ENCODE data around the gene DENND1A.

Gene DENND1A

GRCh38 chr9:123471843-123472570 is 457.9 kb downstream of the DENND1A start:
- Histone ChIP-seq H3K27me3 (ENCODE audit: low read length) (no peaks in the 10 kb centered on the region), H3K4me3 (ENCODE audit: insufficient read depth, low read length, poor library complexity, severe bottlenecking) (no peak overlapping the region), H4K20me1 (ENCODE audit: low read depth, low read length) (no peaks in the 10 kb centered on the region), H3K9ac (ENCODE audit: low read length) (no peak overlapping the region), H3K27ac (ENCODE audit: low read depth, low read length) (peak overlapping the region; percentile 25; the same call in 1 of the 2 replicates), H2AFZ (ENCODE audit: low read depth, low read length, severe bottlenecking) (no peak overlapping the region), H3K36me3 (ENCODE audit: low read length) (no peaks in the 10 kb centered on the region), H3K9me2 (replicated peaks; ENCODE audit: insufficient read depth, low read length) (no peaks in the 10 kb centered on the region), H3K9me3 (ENCODE audit: insufficient read depth, low read length) (no peaks in the 10 kb centered on the region), H3K4me2 (ENCODE audit: low read depth, low read length, poor library complexity, severe bottlenecking) (peak overlapping the region; percentile 17), H3F3A (ENCODE audit: insufficient read depth) (no peaks in the 10 kb centered on the region; the same call in 1 of the 2 replicates), H3K79me2 (ENCODE audit: insufficient read depth, low read length) (no peaks in the 10 kb centered on the region)
- TF ChIP-seq CTCF (IDR thresholded peaks at IDR 0.05; ENCODE audit: insufficient read depth, low read length, poor library complexity, severe bottlenecking) (no peak), EZH2phosphoT487 (conservative IDR thresholded peaks at IDR 0.05; ENCODE audit: low read length) (no peak)

- H3K9me3 ChIP-seq (ENCODE audit: insufficient read depth, low read length), result no peaks in the 10 kb centered on the region
- H3K79me2 ChIP-seq (ENCODE audit: insufficient read depth, low read length), result no peaks in the 10 kb centered on the region
- H3K4me2 ChIP-seq (ENCODE audit: low read depth, low read length, poor library complexity, severe bottlenecking), result no peak overlapping the region
- no peak overlapping the region for H3K4me3 ChIP-seq (ENCODE audit: insufficient read depth, low read length, poor library complexity, severe bottlenecking)
- H3K9me2 ChIP-seq (replicated peaks; ENCODE audit: insufficient read depth, low read length), result no peaks in the 10 kb centered on the region
- no peak overlapping the region for H3K9ac ChIP-seq (ENCODE audit: low read length)
- TF ChIP-seq CTCF (IDR thresholded peaks at IDR 0.05; ENCODE audit: insufficient read depth, low read length, poor library complexity, severe bottlenecking), result no peak
- no peak for TF ChIP-seq EZH2phosphoT487 (conservative IDR thresholded peaks at IDR 0.05; ENCODE audit: low read length)
- H2AFZ ChIP-seq (ENCODE audit: low read depth, low read length, severe bottlenecking), result no peak overlapping the region
- H4K20me1 ChIP-seq (ENCODE audit: low read depth, low read length), result no peaks in the 10 kb centered on the region
- no peak overlapping the region for H3K27ac ChIP-seq (ENCODE audit: low read depth, low read length)
- no peaks in the 10 kb centered on the region for H3K27me3 ChIP-seq (ENCODE audit: low read length)
- no peaks in the 10 kb centered on the region; the same call in 1 of the 2 replicates for H3F3A ChIP-seq (ENCODE audit: insufficient read depth)
- no peaks in the 10 kb centered on the region for H3K36me3 ChIP-seq (ENCODE audit: low read length)
Measured at GRCh38 chr9:123470991-123471770, 458.7 kb downstream of the DENND1A start.

DNA sequence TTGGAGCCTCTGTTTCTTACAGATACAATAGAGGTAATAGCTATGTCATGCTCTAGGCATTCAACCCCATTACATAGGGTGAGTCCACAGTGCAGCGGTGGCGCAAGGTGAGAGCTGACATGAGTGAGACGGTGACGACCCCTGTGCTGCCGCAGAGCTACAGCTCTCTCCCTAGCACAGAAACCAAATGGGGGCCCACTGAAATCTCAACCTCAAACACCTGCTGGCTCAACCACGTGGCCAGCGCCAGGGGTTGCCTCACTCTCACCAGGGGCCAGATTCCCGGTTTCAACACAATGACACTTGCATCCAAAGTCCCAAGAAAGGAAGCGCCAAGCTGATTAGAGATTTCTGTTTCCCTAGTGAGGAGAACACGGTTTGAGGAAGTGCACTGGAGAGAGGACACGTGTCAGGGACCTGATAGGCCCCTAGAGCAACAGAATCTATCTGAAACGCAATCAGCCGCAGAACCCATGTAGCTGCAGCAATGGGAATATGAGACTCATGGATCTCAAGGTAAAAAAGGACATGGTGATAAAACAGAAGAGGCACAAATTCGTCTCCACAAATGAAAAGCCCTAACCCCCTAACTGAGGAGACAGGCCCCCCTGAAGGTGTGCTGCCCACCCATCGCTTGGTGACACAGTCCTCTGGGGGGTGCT is 459.7 kb downstream of the DENND1A start:
- no peak overlapping the region for H3K4me3 ChIP-seq (ENCODE audit: insufficient read depth, low read length, poor library complexity, severe bottlenecking)
- TF ChIP-seq EZH2phosphoT487 (conservative IDR thresholded peaks at IDR 0.05; ENCODE audit: low read length) (no peak), CTCF (IDR thresholded peaks at IDR 0.05; ENCODE audit: insufficient read depth, low read length, poor library complexity, severe bottlenecking) (no peak)
- no peak overlapping the region for H2AFZ ChIP-seq (ENCODE audit: low read depth, low read length, severe bottlenecking)
- no peaks in the 10 kb centered on the region for H3K9me2 ChIP-seq (replicated peaks; ENCODE audit: insufficient read depth, low read length)
- H3K79me2 ChIP-seq (ENCODE audit: insufficient read depth, low read length), result no peaks in the 10 kb centered on the region
- no peak overlapping the region for H3K27ac ChIP-seq (ENCODE audit: low read depth, low read length)
- H3F3A ChIP-seq (ENCODE audit: insufficient read depth), result no peaks in the 10 kb centered on the region; the same call in 1 of the 2 replicates
- H3K9ac ChIP-seq (ENCODE audit: low read length), result no peak overlapping the region
- H3K4me2 ChIP-seq (ENCODE audit: low read depth, low read length, poor library complexity, severe bottlenecking), result no peak overlapping the region
- no peaks in the 10 kb centered on the region for H4K20me1 ChIP-seq (ENCODE audit: low read depth, low read length)
- H3K27me3 ChIP-seq (ENCODE audit: low read length), result no peaks in the 10 kb centered on the region
- no peaks in the 10 kb centered on the region for H3K36me3 ChIP-seq (ENCODE audit: low read length)
- no peaks in the 10 kb centered on the region for H3K9me3 ChIP-seq (ENCODE audit: insufficient read depth, low read length)

Data from SU-DHL-6 (cell line).